ENCODE data around the gene IFRD2. TPM values are rescaled to one million over a fixed set of nuclear protein-coding genes. Genes with fewer than 3 reads are reported as not detected.
A peak's percentile ranks its signal among the peaks of the same experiment; 100 is the strongest.

IFRD2 gene
- total and polyA plus RNA-seq, 2 of the 13 experiments (the other 11 are each of a cell fraction or from before 2014, with no cell fraction given): 32.8 to 96.1 TPM

DNA sequence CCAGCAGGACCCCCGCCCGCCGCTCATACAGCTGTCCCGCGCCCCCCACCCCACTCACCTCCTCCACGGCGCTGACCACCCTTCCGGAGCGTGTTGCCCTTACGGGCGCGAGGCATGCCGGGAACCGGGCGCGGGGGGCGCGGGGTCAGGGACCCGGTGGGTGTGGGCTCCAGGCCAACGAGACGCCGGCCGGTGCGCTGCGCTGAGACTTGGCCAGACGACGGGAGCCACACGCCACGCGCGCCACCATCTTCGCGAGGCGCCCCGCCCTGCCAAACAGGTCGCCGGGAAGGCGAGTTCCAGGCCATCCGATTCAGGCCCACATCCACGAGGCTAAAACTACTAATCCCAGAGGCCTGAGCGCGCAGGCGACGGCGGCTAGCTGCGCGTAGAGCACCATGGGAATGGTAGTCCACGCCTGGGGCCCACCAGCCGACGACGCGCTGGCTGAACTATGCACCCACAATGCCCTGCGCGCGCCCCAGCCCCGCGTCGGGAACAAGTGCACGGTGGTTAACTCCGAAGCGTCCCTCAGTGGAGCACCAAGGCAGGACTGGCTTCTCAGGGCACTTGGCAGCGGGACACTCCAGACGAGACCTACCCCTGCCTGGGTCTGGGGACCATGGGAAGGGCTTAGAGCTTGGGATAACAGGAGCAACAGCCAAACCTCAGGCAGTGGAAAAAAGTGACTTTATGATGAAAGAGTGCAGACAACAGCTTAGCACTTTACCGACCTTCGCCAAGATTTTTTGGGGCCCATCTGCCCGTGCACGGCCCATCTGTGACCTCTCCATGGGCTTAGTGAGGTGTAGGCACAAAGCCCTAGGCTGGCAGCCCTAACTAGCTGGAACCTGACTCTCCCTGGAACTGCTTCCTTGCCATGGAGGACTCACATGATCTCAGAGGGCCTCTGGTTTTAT lies at the start of gene IFRD2 (continued):
- TF ChIP-seq CENPBD1 (CRISPR knock-in tag; IDR thresholded peaks at IDR 0.05; ENCODE audit: borderline replicate concordance, low read depth): no peak
- no peak for TF ChIP-seq ZFYVE20 (CRISPR knock-in tag; IDR thresholded peaks at IDR 0.05; ENCODE audit: borderline replicate concordance, low read depth)
- TF ChIP-seq HDAC6 (IDR thresholded peaks at IDR 0.05; ENCODE audit: low read depth, low read length): no peak
- TF ChIP-seq PATZ1 (CRISPR knock-in tag; IDR thresholded peaks at IDR 0.05): peak; percentile 36; the same call in 1 of the 2 replicates
- no peak for TF ChIP-seq ZFAT (CRISPR knock-in tag; conservative IDR thresholded peaks at IDR 0.05)
- TF ChIP-seq, protein P1, sequence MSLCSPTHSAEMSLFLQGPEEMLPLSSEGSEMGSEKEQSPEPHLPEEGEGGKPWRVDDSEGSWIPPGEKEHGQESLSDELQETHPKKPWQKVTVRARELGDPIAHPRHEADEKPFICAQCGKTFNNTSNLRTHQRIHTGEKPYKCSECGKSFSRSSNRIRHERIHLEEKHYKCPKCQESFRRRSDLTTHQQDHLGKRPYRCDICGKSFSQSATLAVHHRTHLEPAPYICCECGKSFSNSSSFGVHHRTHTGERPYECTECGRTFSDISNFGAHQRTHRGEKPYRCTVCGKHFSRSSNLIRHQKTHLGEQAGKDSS (CRISPR knock-in tag; IDR thresholded peaks at IDR 0.05; ENCODE audit: borderline replicate concordance, low read depth): peak; percentile 50; the same call in 1 of the 2 replicates
- peak; percentile 95; the same call in 1 of the 2 replicates for TF ChIP-seq KLF12 (CRISPR knock-in tag; IDR thresholded peaks at IDR 0.05; ENCODE audit: borderline replicate concordance)
- peak; percentile 55; the same call in 1 of the 2 replicates for TF ChIP-seq ZNF180 (CRISPR knock-in tag; IDR thresholded peaks at IDR 0.05; ENCODE audit: borderline replicate concordance, low read depth)
- peak; percentile 76 for TF ChIP-seq ZNF891 (CRISPR knock-in tag; IDR thresholded peaks at IDR 0.05)
- TF ChIP-seq ZNF549 (CRISPR knock-in tag; IDR thresholded peaks at IDR 0.05): no peak
- peak; percentile 81 for TF ChIP-seq ZBTB38 (CRISPR knock-in tag; IDR thresholded peaks at IDR 0.05)
- TF ChIP-seq ADNP (CRISPR knock-in tag; IDR thresholded peaks at IDR 0.05): no peak
- TF ChIP-seq, protein P2, sequence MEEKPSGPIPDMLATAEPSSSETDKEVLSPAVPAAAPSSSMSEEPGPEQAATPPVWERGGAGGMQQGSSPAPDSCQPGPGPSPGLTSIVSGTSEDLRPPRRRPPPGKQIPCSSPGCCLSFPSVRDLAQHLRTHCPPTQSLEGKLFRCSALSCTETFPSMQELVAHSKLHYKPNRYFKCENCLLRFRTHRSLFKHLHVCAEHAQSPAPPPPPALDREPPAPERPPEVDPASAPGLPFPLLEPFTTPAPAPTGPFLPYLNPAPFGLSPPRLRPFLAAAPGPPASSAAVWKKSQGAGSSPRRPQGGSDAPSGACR (CRISPR knock-in tag; IDR thresholded peaks at IDR 0.05): no peak
- TF ChIP-seq NR2F6 (IDR thresholded peaks at IDR 0.05): no peak
- peak; percentile 54 for TF ChIP-seq NR2F6 (CRISPR knock-in tag; IDR thresholded peaks at IDR 0.05)
- no peak; the same call in 1 of the 2 replicates for TF ChIP-seq ZNF605 (CRISPR knock-in tag; IDR thresholded peaks at IDR 0.05)
- TF ChIP-seq, protein P3, sequence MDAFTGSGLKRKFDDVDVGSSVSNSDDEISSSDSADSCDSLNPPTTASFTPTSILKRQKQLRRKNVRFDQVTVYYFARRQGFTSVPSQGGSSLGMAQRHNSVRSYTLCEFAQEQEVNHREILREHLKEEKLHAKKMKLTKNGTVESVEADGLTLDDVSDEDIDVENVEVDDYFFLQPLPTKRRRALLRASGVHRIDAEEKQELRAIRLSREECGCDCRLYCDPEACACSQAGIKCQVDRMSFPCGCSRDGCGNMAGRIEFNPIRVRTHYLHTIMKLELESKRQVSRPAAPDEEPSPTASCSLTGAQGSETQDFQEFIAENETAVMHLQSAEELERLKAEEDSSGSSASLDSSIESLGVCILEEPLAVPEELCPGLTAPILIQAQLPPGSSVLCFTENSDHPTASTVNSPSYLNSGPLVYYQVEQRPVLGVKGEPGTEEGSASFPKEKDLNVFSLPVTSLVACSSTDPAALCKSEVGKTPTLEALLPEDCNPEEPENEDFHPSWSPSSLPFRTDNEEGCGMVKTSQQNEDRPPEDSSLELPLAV (CRISPR knock-in tag; conservative IDR thresholded peaks at IDR 0.05; ENCODE audit: low read depth): no peak
- TF ChIP-seq ZNF335 (CRISPR knock-in tag; IDR thresholded peaks at IDR 0.05): no peak
- TF ChIP-seq PHF5A (CRISPR knock-in tag; IDR thresholded peaks at IDR 0.05; ENCODE audit: low read depth, unreplicated experiment): no peak
- TF ChIP-seq NPAS2 (CRISPR knock-in tag; IDR thresholded peaks at IDR 0.05; ENCODE audit: borderline replicate concordance): no peak
- TF ChIP-seq GTF3A (CRISPR knock-in tag; conservative IDR thresholded peaks at IDR 0.05): 0 out of 2 replicates have a peak, but pooled peaks have one; percentile 55
- TF ChIP-seq LBX2 (CRISPR knock-in tag; IDR thresholded peaks at IDR 0.05; ENCODE audit: borderline replicate concordance): no peak
- 0 out of 2 replicates have a peak, but pooled peaks have one; percentile 62 for TF ChIP-seq DNMT1 (CRISPR knock-in tag; IDR thresholded peaks at IDR 0.05)
- TF ChIP-seq NFIB (CRISPR knock-in tag; IDR thresholded peaks at IDR 0.05; ENCODE audit: borderline replicate concordance): no peak

Data from HepG2 (cell line).